GM12878 (cell line): ENCODE results near the gene TNXB. TPM values are rescaled to one million over a fixed set of nuclear protein-coding genes. Genes with fewer than 3 reads are reported as not detected.

Experiments used
- ATAC-seq: fragments of 200-7000 bp; cut with Tn5 transposase; 3 replicates; pipeline ENCODE4 v1.9.1; 2020; ENCODE audit warnings: mild to moderate bottlenecking, moderate library complexity
- BruUV-seq: library from RNA; stranded (reverse); fragments of 400-500 nt; replicated peaks from 2 replicates; lab custom pipeline; 2021; lab: Mats Ljungman, UMichigan
- CTCF ChIA-PET: fragments of 300-600 bp; sonication (Branson Sonifier 250); formaldehyde crosslinking; extraction: SDS; loops from one replicate; lab custom pipeline; 2021; ENCODE audit warnings: inconsistent platforms; lab: Yijun Ruan, JAX
- POLR2A ChIA-PET: fragments of 350-600 bp; formaldehyde crosslinking; extraction: SDS; loops from one replicate; lab custom pipeline; 2021; ENCODE audit warnings: inconsistent platforms; lab: Charles Lee
- RAD21 ChIA-PET: fragments of 300-600 bp; sonication (Branson Sonifier 250); formaldehyde crosslinking; loops from one replicate; lab custom pipeline; 2023; ENCODE audit warnings: antibody characterized with exemption; ENCODE audit not compliant: unreplicated experiment; lab: Charles Lee
- SMC1A ChIA-PET: fragments of 300-600 bp; sonication (Branson Sonifier 250); formaldehyde crosslinking; loops from one replicate; lab custom pipeline; 2023; ENCODE audit not compliant: unreplicated experiment, uncharacterized antibody; lab: Charles Lee
- DNase-seq: peaks from one replicate; pipeline ENCODE4 v3.0.0-alpha.2; 2011; ENCODE audit warnings: low read depth, low spot score
- FAIRE-seq: peaks from 3 replicates; lab custom pipeline; 2011; peaks lifted over from hg19 to GRCh38; lab: Jason Lieb, UNC
- H2AFZ ChIP-seq: 2 replicates; pipeline ENCODE4 v1.6.0; 2011; ENCODE audit warnings: low read depth, low read length, control low read depth; ENCODE audit not compliant: control insufficient read depth
- H3K27ac ChIP-seq: 2 replicates; pipeline ENCODE4 v1.5.1; 2011; ENCODE audit warnings: control low read depth; ENCODE audit not compliant: control insufficient read depth, insufficient read depth
- H3K27me3 ChIP-seq, 2 experiments: replicated peaks in 1 of 2; 2 replicates each; pipeline versions ENCODE4 v1.6.0 to v1.6.1; 2011; ENCODE audit warnings: low read length in 1 of 2; ENCODE audit not compliant: control insufficient read depth in 2 of 2, insufficient read depth in 2 of 2
- H3K36me3 ChIP-seq, 2 experiments: 2 replicates each; pipeline ENCODE4 v1.5.1; 2011; ENCODE audit warnings: low read length in 1 of 2; ENCODE audit not compliant: control insufficient read depth in 2 of 2, insufficient read depth in 2 of 2
- H3K4me1 ChIP-seq: 2 replicates; pipeline ENCODE4 v1.6.1; 2011; ENCODE audit warnings: mild to moderate bottlenecking, low read length, moderate library complexity, mixed read lengths; ENCODE audit not compliant: control insufficient read depth, insufficient read depth
- H3K4me2 ChIP-seq: 2 replicates; pipeline ENCODE4 v1.6.0; 2011; ENCODE audit warnings: control low read depth; ENCODE audit not compliant: control insufficient read depth, insufficient read depth
- H3K4me3 ChIP-seq: fragments of 200-600 bp; sonication (generic); 2 replicates; pipeline ENCODE4 v1.5.1; 2016
- H3K79me2 ChIP-seq: 2 replicates; pipeline ENCODE4 v1.6.0; 2011; ENCODE audit warnings: low read length; ENCODE audit not compliant: control insufficient read depth, insufficient read depth
- H3K9ac ChIP-seq: 2 replicates; pipeline ENCODE4 v1.8.0; 2011; ENCODE audit warnings: low read length, control low read depth, mixed read lengths; ENCODE audit not compliant: control insufficient read depth, insufficient read depth
- H3K9me3 ChIP-seq: replicated peaks from 3 replicates; pipeline ENCODE4 v1.5.1; 2011; ENCODE audit warnings: mild to moderate bottlenecking, low read length; ENCODE audit not compliant: control insufficient read depth, insufficient read depth
- H4K20me1 ChIP-seq: 2 replicates; pipeline ENCODE4 v1.6.0; 2011; ENCODE audit not compliant: control insufficient read depth, insufficient read depth
- CREB1 ChIP-seq: IDR thresholded peaks from 2 replicates; pipeline ENCODE4 v1.6.1; 2012; ENCODE audit warnings: low read depth, mild to moderate bottlenecking, inconsistent platforms
- DPF2 ChIP-seq: fragments of 450-650 bp; IDR thresholded peaks from 2 replicates; pipeline ENCODE4 v1.6.1; 2017; ENCODE audit warnings: mild to moderate bottlenecking
- EGR1 ChIP-seq, 2 experiments: IDR thresholded peaks; 1 replicate in 1 of 2; 2 replicates in 1 of 2; pipeline ENCODE4 v1.6.1; 2011 to 2012; ENCODE audit warnings: low read depth in 2 of 2, low read length in 2 of 2, borderline replicate concordance in 1 of 2, mild to moderate bottlenecking in 1 of 2, moderate library complexity in 1 of 2
- ESRRA ChIP-seq: IDR thresholded peaks from 2 replicates; pipeline ENCODE4 v1.6.1; 2012; ENCODE audit warnings: mild to moderate bottlenecking, low read length, improper control_type of control experiment
- GATAD2B ChIP-seq: fragments of 450-650 bp; conservative IDR thresholded peaks from 2 replicates; pipeline ENCODE4 v1.6.1; 2017; ENCODE audit warnings: low read depth, mild to moderate bottlenecking, moderate library complexity
- HDAC6 ChIP-seq: fragments of 200-600 bp; sonication (generic); IDR thresholded peaks from one replicate; pipeline ENCODE4 v1.8.0; 2017; ENCODE audit warnings: antibody characterized with exemption; ENCODE audit not compliant: unreplicated experiment
- RB1 ChIP-seq: fragments of 450-650 bp; formaldehyde crosslinking; IDR thresholded peaks from 2 replicates; pipeline ENCODE4 v1.6.1; 2017; ENCODE audit warnings: mild to moderate bottlenecking, borderline replicate concordance
- SMAD1 ChIP-seq: fragments of 450-650 bp; IDR thresholded peaks from 2 replicates; pipeline ENCODE4 v1.6.1; 2018; ENCODE audit warnings: mild to moderate bottlenecking, low read depth; ENCODE audit not compliant: partially characterized antibody
- YBX1 ChIP-seq: fragments of 450-650 bp; IDR thresholded peaks from 2 replicates; pipeline ENCODE4 v1.6.1; 2016; ENCODE audit warnings: antibody characterized with exemption
- ZBED1 ChIP-seq: IDR thresholded peaks from 2 replicates; pipeline ENCODE4 v1.6.1; 2016; ENCODE audit warnings: borderline replicate concordance
- WGBS: methylation state at CpG from one replicate; pipeline ENCODE4 v1.1.6; 2016; ENCODE audit warnings: low lambda C conversion rate; ENCODE audit not compliant: insufficient replicate concordance, insufficient coverage; ENCODE audit errors: missing lambda C conversion rate; 5-methylcytosine and 5-hydroxymethylcytosine counted together
- in situ Hi-C: fragments of 300-500 bp; cut with MboI; formaldehyde crosslinking; loops from 9 replicates; pipeline ENCODE4 v1.14.3; 2018; ENCODE audit warnings: mixed read lengths
- intact Hi-C: fragments of 100-400 bp; cut with micrococcal nuclease; formaldehyde crosslinking; loops from one replicate; pipeline ENCODE4 v1.14.2; 2022; ENCODE audit not compliant: unreplicated experiment
- polyA plus RNA-seq, 11 experiments: library from polyadenylated mRNA; depleted of rRNA in 4 of 11; unstranded in 6 of 11; stranded (reverse) in 5 of 11; fragments of >200 nt; fragmentation: Nextera tagmentation in 4 of 11; fragmentation: Illumina TruSeq in 1 of 11; extraction: Ambion mirVana in 4 of 11; extraction: Trizol in 1 of 11; gene quantifications; 1 replicate in 1 of 11; 2 replicates in 10 of 11; pipeline versions ENCODE4 v1.2.1 to v1.2.3, GENCODE V29; 2011 to 2016; ENCODE audit warnings: inconsistent platforms in 2 of 11, missing spikeins in 2 of 11, low read depth in 1 of 11
- total RNA-seq, 4 experiments: library from RNA; depleted of rRNA in 3 of 4; stranded (reverse); fragments of >200 nt in 3 of 4; fragmentation: Illumina TruSeq in 1 of 4; extraction: Trizol in 1 of 4; gene quantifications; 2 replicates each; pipeline versions ENCODE4 v1.2.1 to v1.2.3, GENCODE V29; 2013 to 2021
- TF ChIP-seq, protein P1 (sequence below): fragments of 150-350 bp; IDR thresholded peaks from 2 replicates; pipeline ENCODE4 v1.6.1; 2016; ENCODE audit warnings: low read depth, low read length
- TF ChIP-seq, protein P2 (sequence below): fragments of 450-650 bp; IDR thresholded peaks from 2 replicates; pipeline ENCODE4 v1.6.1; 2017; ENCODE audit warnings: low read depth, mild to moderate bottlenecking, moderate library complexity

Gene TNXB
- total and polyA plus RNA-seq, 10 of the 15 experiments (the other 5 are each of a cell fraction or from before 2014, with no cell fraction given): 0.03 to 2.5 (median 0.68) TPM; not detected in 2

DNA sequence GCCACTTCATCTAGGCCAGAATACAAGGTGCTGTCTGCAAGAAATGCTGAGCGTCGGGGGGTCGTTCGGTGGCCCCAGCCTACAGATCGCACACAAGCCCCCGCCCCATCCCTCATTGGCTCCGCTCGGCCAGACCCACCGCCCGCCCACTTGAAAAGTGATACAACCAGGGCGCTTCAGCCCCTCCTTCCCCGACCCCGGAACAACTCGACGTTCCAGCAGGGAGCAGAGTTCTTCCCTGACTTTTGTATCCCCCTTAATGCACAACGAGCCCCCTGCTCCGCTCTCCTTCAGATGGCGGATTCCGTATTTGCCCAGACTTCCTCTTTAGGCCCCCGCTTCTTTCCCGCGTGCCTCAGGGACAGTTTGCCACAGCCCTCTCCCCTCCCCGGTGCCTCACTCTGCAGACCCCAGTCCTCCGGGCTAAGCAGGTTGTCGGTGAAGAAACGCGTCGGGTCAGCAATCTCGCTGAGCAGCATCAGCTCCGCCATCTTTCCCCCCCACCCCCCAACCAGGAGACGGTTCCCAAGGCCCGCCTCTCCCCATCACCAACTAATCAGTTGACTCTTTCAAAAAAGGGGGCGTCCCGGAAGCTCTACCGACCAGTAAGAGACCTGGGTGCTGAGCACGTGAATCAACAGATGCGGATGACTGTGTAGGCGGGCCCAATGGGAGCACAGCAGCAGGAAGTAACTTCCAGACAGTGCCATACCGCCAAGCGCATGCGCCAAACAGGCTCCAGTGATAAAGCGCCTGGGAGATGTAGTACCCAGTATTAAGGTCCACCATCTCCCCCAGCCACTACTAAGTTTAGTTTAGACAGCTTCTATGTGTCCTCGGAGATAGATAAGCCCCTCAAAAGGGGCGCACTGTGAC lies 18.8 kb upstream of the TNXB start, which contains the start of gene ATF6B (continued):
- TF ChIP-seq, protein P1, sequence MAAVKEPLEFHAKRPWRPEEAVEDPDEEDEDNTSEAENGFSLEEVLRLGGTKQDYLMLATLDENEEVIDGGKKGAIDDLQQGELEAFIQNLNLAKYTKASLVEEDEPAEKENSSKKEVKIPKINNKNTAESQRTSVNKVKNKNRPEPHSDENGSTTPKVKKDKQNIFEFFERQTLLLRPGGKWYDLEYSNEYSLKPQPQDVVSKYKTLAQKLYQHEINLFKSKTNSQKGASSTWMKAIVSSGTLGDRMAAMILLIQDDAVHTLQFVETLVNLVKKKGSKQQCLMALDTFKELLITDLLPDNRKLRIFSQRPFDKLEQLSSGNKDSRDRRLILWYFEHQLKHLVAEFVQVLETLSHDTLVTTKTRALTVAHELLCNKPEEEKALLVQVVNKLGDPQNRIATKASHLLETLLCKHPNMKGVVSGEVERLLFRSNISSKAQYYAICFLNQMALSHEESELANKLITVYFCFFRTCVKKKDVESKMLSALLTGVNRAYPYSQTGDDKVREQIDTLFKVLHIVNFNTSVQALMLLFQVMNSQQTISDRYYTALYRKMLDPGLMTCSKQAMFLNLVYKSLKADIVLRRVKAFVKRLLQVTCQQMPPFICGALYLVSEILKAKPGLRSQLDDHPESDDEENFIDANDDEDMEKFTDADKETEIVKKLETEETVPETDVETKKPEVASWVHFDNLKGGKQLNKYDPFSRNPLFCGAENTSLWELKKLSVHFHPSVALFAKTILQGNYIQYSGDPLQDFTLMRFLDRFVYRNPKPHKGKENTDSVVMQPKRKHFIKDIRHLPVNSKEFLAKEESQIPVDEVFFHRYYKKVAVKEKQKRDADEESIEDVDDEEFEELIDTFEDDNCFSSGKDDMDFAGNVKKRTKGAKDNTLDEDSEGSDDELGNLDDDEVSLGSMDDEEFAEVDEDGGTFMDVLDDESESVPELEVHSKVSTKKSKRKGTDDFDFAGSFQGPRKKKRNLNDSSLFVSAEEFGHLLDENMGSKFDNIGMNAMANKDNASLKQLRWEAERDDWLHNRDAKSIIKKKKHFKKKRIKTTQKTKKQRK: peak; percentile 41; the same call in 1 of the 2 replicates
- TF ChIP-seq RB1 (peak; percentile 51; the same call in 1 of the 2 replicates), ESRRA (0 out of 2 replicates have a peak, but pooled peaks have one; percentile 13), YBX1 (no peak), DPF2 (no peak)
- TF ChIP-seq, all 136 proteins: peak for 48

DNA sequence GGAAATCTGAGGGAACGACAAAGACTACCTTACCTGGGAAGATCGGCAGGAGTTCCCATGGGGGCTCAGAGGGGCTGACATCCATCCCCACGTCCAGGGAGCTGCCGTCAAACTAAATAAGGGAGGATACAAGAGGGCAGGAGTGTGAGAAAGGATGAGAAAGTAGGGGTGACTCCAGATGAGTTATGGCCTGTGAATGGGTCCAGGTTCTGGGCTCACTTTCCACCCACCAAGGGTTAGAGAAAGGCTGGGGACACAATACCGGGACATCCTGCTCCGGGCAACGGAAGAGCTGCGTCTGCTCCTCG lies 18.2 kb upstream of the TNXB start:
- CTCF ChIA-PET: interaction anchor here (1.0 to 4.6 kb wide), 6 partner anchors 9 to 168 kb away, joined by 3 to 48 read pairs (median 4); partner anchors contain the start of genes GPSM3 and SKIC2
- 11% methylated on average over 9 of the region's 9 CpGs for WGBS
- Histone ChIP-seq H3K4me1 (peaks cover 13% of the 10 kb centered on the region), H3K9me3 (no peaks in the 10 kb centered on the region), H3K27ac (peak overlapping the region; percentile 95), H2AFZ (peak overlapping the region; percentile 96; the same call in 1 of the 2 replicates), H3K4me2 (peak overlapping the region; percentile 83), H3K27me3 (no peaks in the 10 kb centered on the region), H3K9ac (peak overlapping the region; percentile 94), H3K4me3 (peak overlapping the region; percentile 88), H3K79me2 (peaks cover 23% of the 10 kb centered on the region), H4K20me1 (no peaks in the 10 kb centered on the region), H3K36me3 (peaks cover 0 to 12% of the 10 kb centered on the region in 2 experiments; a peak in 2 of 4 replicates)
- in situ Hi-C loops: no loop called here
- SMC1A ChIA-PET: interaction anchor here (1.2 to 3.3 kb wide), 3 partner anchors 9 to 118 kb away, joined by 4 to 17 read pairs (median 8); no protein-coding TSS in a partner anchor
- RAD21 ChIA-PET: interaction anchor here (1.1 to 3.7 kb wide), 4 partner anchors 9 to 68 kb away, joined by 3 to 27 read pairs (median 6); partner anchors contain the start of genes GPSM3 and PBX2
- no TSS peak for BruUV-seq
- POLR2A ChIA-PET: interaction anchor here (0.6 to 5.1 kb wide), 5 partner anchors 49 to 319 kb away, joined by 3 to 69 read pairs (median 11); partner anchors contain the start of genes AGPAT1, EHMT2, GPSM3 and PBX2
- DNase-seq (no peak), FAIRE-seq (no peak), ATAC-seq (peak; percentile 1; the same call in 2 of the 3 replicates)
- intact Hi-C loops: no loop called here
- TF ChIP-seq CREB1 (no peak), HDAC6 (no peak), EGR1 (IDR thresholded peaks at IDR 0.05; ENCODE audit: borderline replicate concordance in 1 of 2, low read depth in 2 of 2, low read length in 2 of 2) (no peak), GATAD2B (no peak), ZBED1 (no peak), SMAD1 (no peak)
- TF ChIP-seq, protein P2, sequence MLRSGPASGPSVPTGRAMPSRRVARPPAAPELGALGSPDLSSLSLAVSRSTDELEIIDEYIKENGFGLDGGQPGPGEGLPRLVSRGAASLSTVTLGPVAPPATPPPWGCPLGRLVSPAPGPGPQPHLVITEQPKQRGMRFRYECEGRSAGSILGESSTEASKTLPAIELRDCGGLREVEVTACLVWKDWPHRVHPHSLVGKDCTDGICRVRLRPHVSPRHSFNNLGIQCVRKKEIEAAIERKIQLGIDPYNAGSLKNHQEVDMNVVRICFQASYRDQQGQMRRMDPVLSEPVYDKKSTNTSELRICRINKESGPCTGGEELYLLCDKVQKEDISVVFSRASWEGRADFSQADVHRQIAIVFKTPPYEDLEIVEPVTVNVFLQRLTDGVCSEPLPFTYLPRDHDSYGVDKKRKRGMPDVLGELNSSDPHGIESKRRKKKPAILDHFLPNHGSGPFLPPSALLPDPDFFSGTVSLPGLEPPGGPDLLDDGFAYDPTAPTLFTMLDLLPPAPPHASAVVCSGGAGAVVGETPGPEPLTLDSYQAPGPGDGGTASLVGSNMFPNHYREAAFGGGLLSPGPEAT: no peak
